Hippocampal formation (tissue), 2 donors: ENCODE measurements around the gene SPNS3.

Experiments used
- DNase-seq, 2 donors: peaks; one replicate each; lab custom pipeline; 2025; lab: John Stamatoyannopoulos, UW

SPNS3 gene

GRCh38 chr17:4465786-4466185, 32.0 kb downstream of the SPNS3 start:
- DNase-seq = no peak

GRCh38 chr17:4467287-4467686, 33.5 kb downstream of the SPNS3 start:
- no peak for DNase-seq

- no peak for DNase-seq
Observed at GRCh38 chr17:4469552-4469951, 35.8 kb downstream of the SPNS3 start.

- no peak for DNase-seq
Observed at GRCh38 chr17:4472286-4472685, 38.5 kb downstream of the SPNS3 start.

- no peak for DNase-seq
Observed at GRCh38 chr17:4474093-4474492, 40.4 kb downstream of the SPNS3 start.

- no peak for DNase-seq
Observed at GRCh38 chr17:4475001-4475400, 41.3 kb downstream of the SPNS3 start.

GRCh38 chr17:4475463-4475862, 41.7 kb downstream of the SPNS3 start:
- DNase-seq = no peak

GRCh38 chr17:4476017-4476416, 42.3 kb downstream of the SPNS3 start:
- no peak for DNase-seq

- DNase-seq = no peak
Observed at GRCh38 chr17:4476511-4477070, 42.9 kb downstream of the SPNS3 start.

- no peak for DNase-seq
Observed at GRCh38 chr17:4477255-4477791, 43.6 kb downstream of the SPNS3 start.

GRCh38 chr17:4478318-4478830, 44.6 kb downstream of the SPNS3 start:
- no peak for DNase-seq

GRCh38 chr17:4479340-4479981, 45.7 kb downstream of the SPNS3 start:
- DNase-seq = no peak

- DNase-seq = no peak
Observed at GRCh38 chr17:4479982-4480751, 46.4 kb downstream of the SPNS3 start.

- DNase-seq = no peak
Observed at GRCh38 chr17:4480929-4481898, 47.5 kb downstream of the SPNS3 start.

- no peak for DNase-seq
Observed at GRCh38 chr17:4482338-4483011, 48.7 kb downstream of the SPNS3 start.

GRCh38 chr17:4483012-4483840, 49.5 kb downstream of the SPNS3 start:
- no peak for DNase-seq

- no peak for DNase-seq
Observed at GRCh38 chr17:4485676-4486646, 52.2 kb downstream of the SPNS3 start.

GRCh38 chr17:4487296-4487695, 53.6 kb downstream of the SPNS3 start:
- DNase-seq = no peak
